K562 (cell line): ENCODE results near the gene ROPN1L. TPM values are rescaled to one million over a fixed set of nuclear protein-coding genes. Genes with fewer than 3 reads are reported as not detected.

ENCODE experiments used
- ATAC-seq: fragments of 200-7000 bp; cut with Tn5 transposase; 3 replicates; pipeline ENCODE4 v1.9.1; 2020; ENCODE audit warnings: moderate library complexity
- BruUV-seq: library from RNA; stranded (reverse); fragments of 400-500 nt; replicated peaks from 2 replicates; lab custom pipeline; 2021; lab: Mats Ljungman, UMichigan
- CTCF ChIA-PET: fragments of 300-600 bp; formaldehyde crosslinking; extraction: SDS; loops from one replicate; lab custom pipeline; 2021; ENCODE audit warnings: low intra/inter-chr PET ratio; lab: Yijun Ruan, JAX
- POLR2A ChIA-PET: fragments of 300-600, 350-650 bp; sonication (Branson Sonifier 250); formaldehyde crosslinking; extraction: SDS; loops from one replicate; lab custom pipeline; 2021; ENCODE audit warnings: antibody characterized with exemption, inconsistent platforms; lab: Yijun Ruan, JAX
- DNase-seq, 4 experiments: peaks; one replicate each; pipeline versions ENCODE4 v3.0.0 to v3.0.0-alpha.2; 2011 to 2018; ENCODE audit warnings: low spot score in 3 of 4, mixed read lengths in 3 of 4; ENCODE audit errors: extremely low read depth in 1 of 4
- FAIRE-seq: peaks from 2 replicates; lab custom pipeline; 2011; peaks lifted over from hg19 to GRCh38; lab: Jason Lieb, UNC
- H2AFZ ChIP-seq: 2 replicates; pipeline ENCODE4 v1.6.0; 2011; ENCODE audit warnings: low read depth, low read length, control low read depth, inconsistent platforms
- H3K27ac ChIP-seq: fragments of 200-600 bp; 3 replicates; pipeline ENCODE4 v1.8.0; 2011; ENCODE audit warnings: low read depth, mild to moderate bottlenecking, control low read depth, inconsistent platforms, low read length, moderate library complexity, mixed read lengths; ENCODE audit errors: extremely low read depth
- H3K27me3 ChIP-seq, 2 experiments: fragments of 300-600 bp in 1 of 2; 2 replicates in 1 of 2; 3 replicates in 1 of 2; pipeline versions ENCODE4 v1.6.0 to v1.8.0; 2011; ENCODE audit warnings: inconsistent platforms in 2 of 2, low read length in 2 of 2, mild to moderate bottlenecking in 1 of 2, mixed read lengths in 1 of 2, moderate library complexity in 1 of 2; ENCODE audit not compliant: control insufficient read depth in 2 of 2, insufficient read depth in 2 of 2
- H3K36me3 ChIP-seq: fragments of 300-600 bp; 3 replicates; pipeline ENCODE4 v1.8.0; 2011; ENCODE audit warnings: mild to moderate bottlenecking, low read length, inconsistent platforms; ENCODE audit not compliant: control insufficient read depth, insufficient read depth
- H3K4me1 ChIP-seq, 2 experiments: fragments of 200-600 bp in 1 of 2; replicated peaks in 1 of 2; 2 replicates in 1 of 2; 3 replicates in 1 of 2; pipeline versions ENCODE4 v1.5.1 to v1.8.0; 2011; ENCODE audit warnings: inconsistent platforms in 2 of 2, low read length in 2 of 2, mild to moderate bottlenecking in 1 of 2, mixed read lengths in 1 of 2, moderate library complexity in 1 of 2; ENCODE audit not compliant: control insufficient read depth in 2 of 2, insufficient read depth in 2 of 2
- H3K4me2 ChIP-seq: 2 replicates; pipeline ENCODE4 v1.6.1; 2011; ENCODE audit warnings: low read length, control low read depth, inconsistent platforms, mixed read lengths; ENCODE audit not compliant: insufficient read depth
- H3K4me3 ChIP-seq: fragments of 200-600 bp; sonication (generic), shearing (Covaris generic); 2 replicates; pipeline ENCODE4 v1.5.1; 2016; ENCODE audit warnings: control low read depth, inconsistent platforms
- H3K79me2 ChIP-seq: fragments of 200-600 bp; 3 replicates; pipeline ENCODE4 v1.8.0; 2011; ENCODE audit warnings: low read length, inconsistent platforms; ENCODE audit not compliant: control insufficient read depth, insufficient read depth
- H3K9ac ChIP-seq, 2 experiments: 2 replicates each; pipeline versions ENCODE4 v1.6.0 to v1.6.1; 2011; ENCODE audit warnings: low read depth in 2 of 2, low read length in 2 of 2, control low read depth in 1 of 2, inconsistent platforms in 1 of 2, mild to moderate bottlenecking in 1 of 2, mixed read lengths in 1 of 2; ENCODE audit not compliant: insufficient read depth in 1 of 2
- H3K9me1 ChIP-seq: one replicate; pipeline ENCODE4 v1.6.0; 2011; ENCODE audit warnings: inconsistent platforms, mild to moderate bottlenecking, low read length, moderate library complexity; ENCODE audit not compliant: control insufficient read depth, insufficient read depth
- H3K9me3 ChIP-seq: replicated peaks from 2 replicates; pipeline ENCODE4 v1.5.1; 2011; ENCODE audit warnings: low read depth, low read length, inconsistent platforms; ENCODE audit not compliant: control insufficient read depth, insufficient read depth
- H4K20me1 ChIP-seq: replicated peaks from 2 replicates; pipeline ENCODE4 v1.6.1; 2011; ENCODE audit warnings: low read length, inconsistent platforms, mixed read lengths; ENCODE audit not compliant: control insufficient read depth, insufficient read depth
- CHD4 ChIP-seq: fragments of 200-600 bp; sonication (generic); IDR thresholded peaks from 3 replicates; pipeline ENCODE4 v1.6.1; 2012; ENCODE audit warnings: low read depth, mild to moderate bottlenecking, mixed read lengths, low read length, inconsistent platforms; ENCODE audit not compliant: insufficient read depth, insufficient replicate concordance, poor library complexity, severe bottlenecking
- ELF2 ChIP-seq: fragments of 250-450 bp; sonication (Bioruptor Pico); IDR thresholded peaks from 2 replicates; pipeline ENCODE4 v1.5.0; 2021; ENCODE audit warnings: mild to moderate bottlenecking
- EWSR1 ChIP-seq: fragments of 450-650 bp; IDR thresholded peaks from 2 replicates; pipeline ENCODE4 v1.6.1; 2018; ENCODE audit warnings: borderline replicate concordance, mild to moderate bottlenecking, low read depth, moderate library complexity; ENCODE audit not compliant: partially characterized antibody
- NFRKB ChIP-seq: fragments of 450-650 bp; IDR thresholded peaks from 2 replicates; pipeline ENCODE4 v1.6.1; 2016; ENCODE audit warnings: low read depth
- POLR2A ChIP-seq: fragments of 450-650 bp; conservative IDR thresholded peaks from 2 replicates; pipeline ENCODE4 v1.6.1; 2016
- PURB ChIP-seq: sonication (generic); formaldehyde crosslinking; IDR thresholded peaks from 2 replicates; pipeline ENCODE4 v1.9.0; 2021; ENCODE audit warnings: low read depth, mild to moderate bottlenecking, missing genetic modification reagents
- RB1 ChIP-seq: fragments of 450-650 bp; IDR thresholded peaks from 2 replicates; pipeline ENCODE4 v1.6.1; 2017; ENCODE audit warnings: low read depth, mild to moderate bottlenecking
- SMARCA4 ChIP-seq: fragments of 450-650 bp; IDR thresholded peaks from 2 replicates; pipeline ENCODE4 v1.6.1; 2016
- WHSC1 ChIP-seq: IDR thresholded peaks from one replicate; pipeline ENCODE4 v1.6.1; 2012; ENCODE audit warnings: low read length, control low read depth, inconsistent platforms
- ZNF277 ChIP-seq: fragments of 250-450 bp; sonication (Bioruptor Pico); IDR thresholded peaks from 2 replicates; pipeline ENCODE4 v1.8.0; 2022; ENCODE audit warnings: inconsistent platforms, mild to moderate bottlenecking, moderate library complexity, borderline replicate concordance
- ZNF707 ChIP-seq: fragments of 250-450 bp; sonication (Bioruptor Pico); conservative IDR thresholded peaks from 2 replicates; pipeline ENCODE4 v1.8.0; 2022; ENCODE audit warnings: inconsistent platforms, mild to moderate bottlenecking, moderate library complexity
- WGBS: fragments of 100-300 bp; shearing (Covaris generic); methylation state at CpG from one replicate; pipeline ENCODE4 v1.1.6; 2016; ENCODE audit warnings: low coverage, mixed read lengths; ENCODE audit not compliant: insufficient coverage; ENCODE audit errors: missing lambda C conversion rate; 5-methylcytosine and 5-hydroxymethylcytosine counted together
- in situ Hi-C: fragments of 300-500 bp; cut with MboI; formaldehyde crosslinking; loops from 4 replicates; pipeline ENCODE4 v1.15.0; 2018; ENCODE audit warnings: inconsistent platforms, mixed read lengths
- intact Hi-C: fragments of 100-400 bp; cut with micrococcal nuclease; formaldehyde crosslinking; loops from 2 replicates; pipeline ENCODE4 v1.14.2; 2022
- polyA plus RNA-seq, 8 experiments: library from polyadenylated mRNA; depleted of rRNA in 4 of 8; stranded (reverse) in 5 of 8; unstranded in 3 of 8; fragments of >200 nt; fragmentation: Nextera tagmentation in 2 of 8; fragmentation: Illumina TruSeq in 1 of 8; extraction: Ambion mirVana in 2 of 8; extraction: Trizol in 1 of 8; gene quantifications; 2 replicates each; pipeline versions ENCODE4 v1.2.1 to v1.2.3, GENCODE V29; 2011 to 2014; ENCODE audit warnings: inconsistent platforms in 1 of 8, missing spikeins in 1 of 8
- total RNA-seq, 7 experiments: library from RNA; depleted of rRNA in 6 of 7; stranded (reverse); fragments of >200 nt in 6 of 7; fragmentation: Illumina TruSeq in 2 of 7; extraction: Trizol in 2 of 7; gene quantifications; 2 replicates each; pipeline versions ENCODE4 v1.2.1 to v1.2.3, GENCODE V29; 2011 to 2021; ENCODE audit warnings: low replicate concordance in 1 of 7
- TF ChIP-seq, protein P1 (sequence below): sonication (generic); formaldehyde crosslinking; IDR thresholded peaks from 2 replicates; pipeline ENCODE4 v1.8.1; 2023; ENCODE audit warnings: mild to moderate bottlenecking, missing genetic modification reagents

Gene ROPN1L
- total and polyA plus RNA-seq, 9 of the 15 experiments (the other 6 are each of a cell fraction or from before 2014, with no cell fraction given): 0.04 to 0.85 (median 0.24) TPM; not detected in 3

- in situ Hi-C loops: no loop called here
- Histone ChIP-seq H3K9ac (no peak overlapping the region), H3K4me1 (peaks cover 0 to 7% of the 10 kb centered on the region in 2 experiments; a peak in 3 of 5 replicates), H2AFZ (no peak overlapping the region), H3K27me3 (no peaks in the 10 kb centered on the region), H3K4me2 (no peak overlapping the region), H3K4me3 (no peak overlapping the region), H3K79me2 (no peaks in the 10 kb centered on the region), H4K20me1 (no peaks in the 10 kb centered on the region), H3K9me3 (no peaks in the 10 kb centered on the region), H3K36me3 (peaks cover 99% of the 10 kb centered on the region), H3K9me1 (no peaks in the 10 kb centered on the region), H3K27ac (no peak overlapping the region)
- TF ChIP-seq SMARCA4 (no peak), PURB (CRISPR knock-in tag) (no peak), CHD4 (no peak)
- CTCF ChIA-PET: no interaction called here
- POLR2A ChIA-PET: interaction anchor here (0.6 to 1.3 kb wide), 3 partner anchors 113 to 209 kb away, joined by 3 to 4 read pairs (median 3); partner anchors contain the start of genes ATPSCKMT and CCT5
- WGBS: 98% methylated on average over 4 of the region's 4 CpGs
- intact Hi-C loops: no loop called here
- FAIRE-seq (no peak), ATAC-seq (no peak), DNase-seq (no peak)
- BruUV-seq: no TSS peak
These were observed 22.9 kb upstream of the ROPN1L start for GRCh38 chr5:10418654-10419345.

- H2AFZ ChIP-seq: no peak overlapping the region
- no peak for ATAC-seq
- in situ Hi-C loops (no loop called here), intact Hi-C loops (no loop called here)
- no TSS peak for BruUV-seq
- 88% methylated on average over 2 of the region's 2 CpGs for WGBS
- no peaks in the 10 kb centered on the region for H4K20me1 ChIP-seq
- CTCF ChIA-PET: no interaction called here
- DNase-seq: no peak
- no peaks in the 10 kb centered on the region for H3K79me2 ChIP-seq
- no peak for FAIRE-seq
- no peaks in the 10 kb centered on the region for H3K9me3 ChIP-seq
- no peaks in the 10 kb centered on the region for H3K9me1 ChIP-seq
- H3K36me3 ChIP-seq: peaks cover 99% of the 10 kb centered on the region
- peaks cover 0 to 7% of the 10 kb centered on the region in 2 experiments; a peak in 3 of 5 replicates for H3K4me1 ChIP-seq
- POLR2A ChIA-PET: interaction anchor here (0.8 to 2.0 kb wide), 3 partner anchors 11 to 25 kb away, joined by 3 to 6 read pairs (median 4); no protein-coding TSS in a partner anchor
- peak overlapping the region; percentile 34; the same call in 2 of the 3 replicates for H3K27ac ChIP-seq
- H3K27me3 ChIP-seq: no peaks in the 10 kb centered on the region
- H3K4me2 ChIP-seq: no peak overlapping the region
- no peak overlapping the region for H3K9ac ChIP-seq
- no peak overlapping the region for H3K4me3 ChIP-seq
- TF ChIP-seq ZNF707 (no peak), WHSC1 (peak; percentile 60), RB1 (no peak), ZNF277 (CRISPR knock-in tag) (no peak), EWSR1 (no peak), NFRKB (no peak), ELF2 (CRISPR knock-in tag) (0 out of 2 replicates have a peak, but pooled peaks have one; percentile 51), POLR2A (0 out of 2 replicates have a peak, but pooled peaks have one; percentile 37)
- TF ChIP-seq, protein P1, sequence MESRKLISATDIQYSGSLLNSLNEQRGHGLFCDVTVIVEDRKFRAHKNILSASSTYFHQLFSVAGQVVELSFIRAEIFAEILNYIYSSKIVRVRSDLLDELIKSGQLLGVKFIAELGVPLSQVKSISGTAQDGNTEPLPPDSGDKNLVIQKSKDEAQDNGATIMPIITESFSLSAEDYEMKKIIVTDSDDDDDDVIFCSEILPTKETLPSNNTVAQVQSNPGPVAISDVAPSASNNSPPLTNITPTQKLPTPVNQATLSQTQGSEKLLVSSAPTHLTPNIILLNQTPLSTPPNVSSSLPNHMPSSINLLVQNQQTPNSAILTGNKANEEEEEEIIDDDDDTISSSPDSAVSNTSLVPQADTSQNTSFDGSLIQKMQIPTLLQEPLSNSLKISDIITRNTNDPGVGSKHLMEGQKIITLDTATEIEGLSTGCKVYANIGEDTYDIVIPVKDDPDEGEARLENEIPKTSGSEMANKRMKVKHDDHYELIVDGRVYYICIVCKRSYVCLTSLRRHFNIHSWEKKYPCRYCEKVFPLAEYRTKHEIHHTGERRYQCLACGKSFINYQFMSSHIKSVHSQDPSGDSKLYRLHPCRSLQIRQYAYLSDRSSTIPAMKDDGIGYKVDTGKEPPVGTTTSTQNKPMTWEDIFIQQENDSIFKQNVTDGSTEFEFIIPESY: no peak
These were observed 21.2 kb upstream of the ROPN1L start for GRCh38 chr5:10420468-10420867.
